Duodenal mucosa (tissue), 2 donors: ENCODE measurements around the gene KIF6.

Source experiments
- H3K27ac ChIP-seq: one replicate; pipeline ENCODE4 v1.7.0; 2013; ENCODE audit warnings: low read depth, low read length
- H3K27me3 ChIP-seq, 2 donors: one replicate each; pipeline ENCODE4 v1.7.0; 2013; ENCODE audit warnings: low read length in 2 of 2, control low read depth in 1 of 2; ENCODE audit not compliant: insufficient read depth in 2 of 2, control insufficient read depth in 1 of 2
- H3K36me3 ChIP-seq, 2 donors: one replicate each; pipeline ENCODE4 v1.7.0; 2013; ENCODE audit warnings: low read length in 2 of 2, control low read depth in 1 of 2; ENCODE audit not compliant: insufficient read depth in 2 of 2, control insufficient read depth in 1 of 2
- H3K4me1 ChIP-seq, 2 donors: one replicate each; pipeline ENCODE4 v1.7.0; 2013; ENCODE audit warnings: low read length in 2 of 2, control low read depth in 1 of 2; ENCODE audit not compliant: insufficient read depth in 2 of 2, control insufficient read depth in 1 of 2
- H3K4me3 ChIP-seq, 2 donors: one replicate each; pipeline ENCODE4 v1.7.0; 2013; ENCODE audit warnings: low read length in 2 of 2, low read depth in 1 of 2
- H3K9ac ChIP-seq, 2 donors: one replicate each; pipeline ENCODE4 v1.7.0; 2013; ENCODE audit warnings: low read length in 2 of 2, low read depth in 1 of 2
- H3K9me3 ChIP-seq, 2 donors: one replicate each; pipeline ENCODE4 v1.7.0; 2013; ENCODE audit warnings: low read length in 2 of 2, control low read depth in 1 of 2; ENCODE audit not compliant: control insufficient read depth in 1 of 2

Gene KIF6

DNA sequence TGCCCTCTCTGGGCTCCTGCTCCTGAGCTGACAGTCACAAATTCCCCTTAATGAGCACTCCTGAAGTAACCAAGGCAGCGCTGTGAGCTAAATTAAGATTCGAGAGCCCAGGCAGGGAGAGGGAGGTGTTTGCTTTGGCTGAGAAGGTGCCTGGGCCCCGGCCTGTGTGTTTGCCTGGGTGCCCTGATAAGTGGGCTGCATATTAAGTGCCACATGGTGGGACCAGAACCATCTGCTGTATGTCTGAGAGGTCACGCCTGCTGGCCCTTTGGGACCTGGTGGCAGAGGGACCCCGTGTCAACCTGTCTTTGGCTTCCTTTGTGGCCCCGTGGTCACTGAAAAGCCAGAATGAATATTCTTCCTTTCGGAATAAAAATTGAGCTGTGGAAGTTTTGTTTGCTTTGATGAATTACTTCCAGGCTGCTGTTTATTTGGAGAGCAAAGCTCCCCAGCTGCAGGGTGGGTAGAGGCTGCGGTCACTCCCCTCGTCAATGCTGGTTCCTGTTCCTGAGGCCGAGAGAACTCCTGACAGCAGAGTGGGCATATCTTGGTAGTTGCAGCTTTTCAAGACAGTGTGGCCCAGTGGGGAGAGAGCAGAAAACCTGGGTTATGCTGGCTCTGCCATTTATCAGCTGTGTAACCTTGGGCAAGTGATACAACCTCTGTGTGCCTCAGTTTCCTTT, 385.2 kb downstream of the KIF6 start:
- no peak overlapping the region for H3K9ac ChIP-seq
- H3K4me1 ChIP-seq = peaks cover 18 to 22% of the 10 kb centered on the region in 2 donors
- H3K9me3 ChIP-seq = no peaks in the 10 kb centered on the region
- no peaks in the 10 kb centered on the region for H3K36me3 ChIP-seq
- H3K4me3 ChIP-seq = no peak overlapping the region
- no peak overlapping the region for H3K27ac ChIP-seq
- peaks cover 0 to 3% of the 10 kb centered on the region in 2 donors for H3K27me3 ChIP-seq

DNA sequence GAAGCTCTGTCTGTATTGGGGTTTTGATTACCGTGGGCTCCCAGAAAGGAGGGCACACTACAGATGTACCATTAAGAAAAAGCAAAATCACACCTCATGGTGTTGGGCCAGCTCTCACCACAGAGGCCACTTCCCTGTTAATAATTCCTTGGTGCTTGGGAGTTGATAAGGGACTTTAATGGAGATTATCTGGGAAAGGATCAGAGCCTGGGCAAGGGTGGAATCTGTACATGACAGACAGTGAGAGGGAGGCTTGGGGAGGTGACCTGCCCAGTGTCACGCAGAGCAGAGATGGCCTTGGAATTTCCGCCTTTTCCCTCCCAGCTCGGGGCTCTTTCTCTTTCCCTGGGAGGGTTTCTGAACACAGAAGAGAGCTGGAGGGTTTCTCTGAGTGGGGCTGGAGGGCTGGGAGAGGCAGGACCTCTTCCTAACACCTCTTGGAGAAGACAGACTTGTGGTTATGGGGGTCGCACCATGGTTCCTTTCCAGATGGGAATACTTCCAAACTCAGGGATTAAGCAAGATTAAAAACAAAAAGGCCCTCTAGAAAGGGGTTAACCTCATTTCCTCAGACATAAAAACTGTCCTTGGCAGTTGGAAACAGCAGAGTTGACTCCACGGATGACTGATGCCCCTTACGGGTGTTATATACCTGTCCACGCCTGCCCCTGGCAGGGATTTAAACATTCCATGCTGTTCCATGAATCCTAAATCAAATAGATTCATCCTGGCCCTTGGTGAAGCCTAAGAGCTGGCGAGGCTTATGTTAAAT, 385.9 kb downstream of the KIF6 start:
- H3K27ac ChIP-seq = no peak overlapping the region
- H3K9ac ChIP-seq = no peak overlapping the region
- no peak overlapping the region for H3K4me3 ChIP-seq
- no peaks in the 10 kb centered on the region for H3K36me3 ChIP-seq
- H3K4me1 ChIP-seq = peaks cover 18 to 22% of the 10 kb centered on the region in 2 donors
- H3K9me3 ChIP-seq = no peaks in the 10 kb centered on the region
- peaks cover 0 to 3% of the 10 kb centered on the region in 2 donors for H3K27me3 ChIP-seq

DNA sequence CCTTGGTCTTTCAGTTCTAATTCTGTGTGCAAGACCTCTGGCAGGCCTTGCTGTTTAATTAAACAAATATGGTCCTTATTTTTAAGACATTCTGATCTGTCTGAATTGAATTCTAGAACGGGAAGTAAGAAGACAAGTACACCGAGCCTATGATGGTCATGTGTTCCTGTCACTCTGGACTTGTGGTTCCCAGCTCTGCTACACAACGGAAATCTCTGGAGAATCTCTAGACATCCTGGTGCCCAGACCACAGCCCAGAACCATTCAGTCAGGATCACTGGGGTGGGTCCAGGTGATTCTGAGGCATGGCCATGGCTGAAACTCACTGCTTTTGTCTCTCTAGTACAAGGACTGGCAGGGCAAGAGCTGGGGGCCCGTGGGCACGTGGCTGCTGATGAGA, 386.8 kb downstream of the KIF6 start:
- H3K36me3 ChIP-seq = no peaks in the 10 kb centered on the region
- no peaks in the 10 kb centered on the region for H3K9me3 ChIP-seq
- no peak overlapping the region for H3K9ac ChIP-seq
- H3K27ac ChIP-seq = no peak overlapping the region
- peaks cover 0 to 3% of the 10 kb centered on the region in 2 donors for H3K27me3 ChIP-seq
- H3K4me1 ChIP-seq = peaks cover 16 to 20% of the 10 kb centered on the region in 2 donors
- H3K4me3 ChIP-seq = no peak overlapping the region

DNA sequence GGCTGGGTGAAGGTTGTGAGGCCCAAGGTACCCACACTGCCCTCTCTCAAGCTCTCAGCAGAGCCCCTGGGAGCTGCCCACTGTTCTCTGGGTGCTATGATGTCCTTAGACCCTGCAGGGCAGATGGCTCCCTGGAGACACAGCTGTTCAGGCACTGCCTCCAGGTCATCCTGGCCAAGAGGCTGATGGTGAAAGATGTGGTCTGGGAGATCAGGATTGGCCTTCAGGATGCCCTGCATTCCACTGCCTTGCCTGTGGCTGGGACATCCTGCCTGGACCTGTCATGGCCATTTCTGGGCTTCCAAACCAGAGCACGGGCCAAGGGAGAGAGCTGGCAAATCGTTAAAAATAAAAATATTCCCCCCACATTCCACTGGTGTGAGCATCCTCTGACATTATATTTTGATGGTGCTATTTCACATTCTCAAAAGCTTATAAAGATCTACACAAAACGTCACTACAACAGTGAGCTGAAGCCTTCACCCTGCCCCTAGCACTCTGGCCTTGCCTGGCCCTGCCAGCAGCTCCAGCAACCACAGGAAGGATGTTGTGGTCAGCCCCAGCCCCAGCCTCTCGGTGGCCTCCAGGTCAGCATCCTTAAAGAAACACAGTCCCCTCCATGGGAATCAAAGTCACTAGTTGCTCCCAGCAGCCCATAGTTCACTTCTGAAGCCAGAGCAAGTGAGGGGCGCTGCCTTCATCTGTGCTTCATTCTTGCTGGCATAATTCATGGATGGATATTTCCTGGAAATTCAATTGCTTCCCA, 389.2 kb downstream of the KIF6 start:
- H3K9me3 ChIP-seq = no peaks in the 10 kb centered on the region
- no peak overlapping the region for H3K4me3 ChIP-seq
- no peak overlapping the region for H3K27ac ChIP-seq
- no peak overlapping the region for H3K9ac ChIP-seq
- H3K36me3 ChIP-seq = no peaks in the 10 kb centered on the region
- H3K4me1 ChIP-seq = peaks cover 10 to 15% of the 10 kb centered on the region in 2 donors
- H3K27me3 ChIP-seq = peaks cover 0 to 3% of the 10 kb centered on the region in 2 donors

DNA sequence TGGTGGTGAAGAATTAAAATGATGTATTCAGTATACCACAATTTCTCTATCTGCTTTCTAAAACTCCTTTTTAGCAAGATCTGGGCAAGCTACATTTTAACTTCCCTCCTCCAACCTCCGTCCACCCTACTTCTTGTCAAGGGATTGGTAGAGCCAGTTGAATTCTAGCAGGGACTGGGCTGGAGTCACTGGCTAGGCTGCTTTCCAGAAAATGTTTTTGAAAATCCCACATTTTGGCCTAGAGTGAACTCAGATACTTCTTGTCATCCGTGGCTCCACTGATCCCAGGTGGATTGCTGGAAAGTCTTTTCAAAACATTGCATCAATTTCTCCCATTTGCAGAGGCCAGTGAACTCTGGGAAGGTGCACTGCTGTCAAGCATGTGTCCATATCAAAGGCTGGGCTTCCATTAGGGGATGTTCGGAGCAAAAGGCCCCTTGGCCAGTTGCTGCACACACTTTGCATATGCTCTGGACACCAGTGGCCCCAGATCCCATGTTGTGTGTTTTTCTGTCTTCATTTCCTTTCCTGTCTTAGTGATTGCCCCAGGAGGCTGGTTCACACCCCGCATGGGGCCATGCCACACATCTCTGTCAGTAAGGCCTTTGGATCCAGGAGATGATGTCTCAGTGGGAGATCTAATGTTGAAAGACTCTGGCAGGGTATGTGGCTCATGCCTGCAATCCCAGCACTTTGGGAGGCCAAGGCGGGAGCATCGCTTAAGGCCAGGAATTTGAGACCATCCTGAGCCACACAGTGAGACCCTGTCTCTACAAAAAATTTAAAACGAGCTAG, 391.4 kb downstream of the KIF6 start:
- Histone ChIP-seq H3K27me3 (no peaks in the 10 kb centered on the region), H3K9me3 (no peaks in the 10 kb centered on the region), H3K4me3 (no peak overlapping the region), H3K36me3 (no peaks in the 10 kb centered on the region), H3K9ac (no peak overlapping the region), H3K27ac (no peak overlapping the region), H3K4me1 (peaks cover 9 to 10% of the 10 kb centered on the region in 2 donors)

DNA sequence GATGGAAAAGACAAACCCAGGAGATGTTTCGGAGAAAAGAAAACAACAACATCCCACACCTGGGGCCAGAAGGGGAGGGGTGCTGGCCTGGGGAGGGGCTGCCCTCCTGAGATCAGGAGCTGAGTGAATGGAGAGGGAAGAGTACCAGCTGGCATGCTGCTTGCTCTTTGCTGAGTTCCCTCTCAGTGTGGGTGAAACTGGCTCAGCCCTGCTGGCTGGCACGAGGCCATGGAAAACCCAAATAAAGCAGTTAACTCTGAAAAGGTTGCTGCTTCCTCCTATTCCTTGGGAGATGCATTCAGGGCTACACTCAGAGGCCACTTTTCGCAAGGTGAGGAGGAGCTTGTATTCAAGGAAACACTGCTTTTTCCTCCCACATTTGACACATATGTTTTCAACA, 394.7 kb downstream of the KIF6 start:
- no peak overlapping the region for H3K4me3 ChIP-seq
- no peaks in the 10 kb centered on the region for H3K36me3 ChIP-seq
- peaks cover 0 to 5% of the 10 kb centered on the region in 2 donors for H3K27me3 ChIP-seq
- H3K4me1 ChIP-seq = no peaks in the 10 kb centered on the region
- no peak overlapping the region for H3K27ac ChIP-seq
- H3K9ac ChIP-seq = no peak overlapping the region
- no peaks in the 10 kb centered on the region for H3K9me3 ChIP-seq

DNA sequence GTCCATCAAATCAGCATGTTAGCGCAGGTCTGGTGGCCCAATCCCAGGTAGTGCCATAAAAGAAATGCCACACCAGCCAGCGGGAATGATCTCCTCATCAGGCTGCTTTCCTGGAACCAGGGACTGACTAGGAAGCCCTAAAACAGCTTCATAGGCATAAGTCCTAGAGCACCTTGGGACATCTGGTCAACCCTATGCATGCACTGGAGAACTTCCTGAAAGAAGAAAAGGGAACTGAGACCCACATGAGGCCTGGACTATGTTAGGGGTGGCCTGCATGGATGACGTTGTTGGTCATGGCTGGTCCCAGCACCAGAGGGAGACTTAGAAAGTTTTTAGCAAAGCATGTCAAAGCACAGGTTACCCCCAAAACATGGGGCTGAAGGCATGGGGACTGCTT, 395.2 kb downstream of the KIF6 start:
- Histone ChIP-seq H3K27me3 (peaks cover 0 to 5% of the 10 kb centered on the region in 2 donors), H3K9ac (no peak overlapping the region), H3K4me3 (no peak overlapping the region), H3K9me3 (no peaks in the 10 kb centered on the region), H3K4me1 (no peaks in the 10 kb centered on the region), H3K27ac (no peak overlapping the region), H3K36me3 (no peaks in the 10 kb centered on the region)

DNA sequence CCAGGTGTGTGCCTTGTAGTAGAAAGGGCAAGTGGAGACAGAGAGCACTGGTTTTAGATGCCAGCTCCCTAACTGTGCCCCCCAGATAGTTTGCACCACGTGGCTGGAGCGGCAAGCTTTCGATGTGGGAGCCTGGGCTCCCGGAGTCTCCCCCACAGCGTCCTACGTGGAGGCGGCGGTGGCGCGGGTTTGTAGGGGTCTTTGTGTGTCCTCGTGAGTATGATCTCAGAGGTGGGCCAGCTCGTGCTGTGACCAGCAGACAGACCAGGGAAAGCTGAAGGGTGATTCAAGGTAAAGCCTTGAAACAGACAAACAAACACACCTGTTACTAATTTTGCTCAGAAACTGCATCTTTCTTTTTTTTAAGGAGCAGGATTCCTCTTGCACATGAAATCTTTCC, 397.1 kb downstream of the KIF6 start:
- Histone ChIP-seq H3K9me3 (no peaks in the 10 kb centered on the region), H3K27me3 (peaks cover 0 to 5% of the 10 kb centered on the region in 2 donors), H3K9ac (no peak overlapping the region), H3K4me3 (no peak overlapping the region), H3K36me3 (no peaks in the 10 kb centered on the region), H3K27ac (no peak overlapping the region), H3K4me1 (no peaks in the 10 kb centered on the region)

DNA sequence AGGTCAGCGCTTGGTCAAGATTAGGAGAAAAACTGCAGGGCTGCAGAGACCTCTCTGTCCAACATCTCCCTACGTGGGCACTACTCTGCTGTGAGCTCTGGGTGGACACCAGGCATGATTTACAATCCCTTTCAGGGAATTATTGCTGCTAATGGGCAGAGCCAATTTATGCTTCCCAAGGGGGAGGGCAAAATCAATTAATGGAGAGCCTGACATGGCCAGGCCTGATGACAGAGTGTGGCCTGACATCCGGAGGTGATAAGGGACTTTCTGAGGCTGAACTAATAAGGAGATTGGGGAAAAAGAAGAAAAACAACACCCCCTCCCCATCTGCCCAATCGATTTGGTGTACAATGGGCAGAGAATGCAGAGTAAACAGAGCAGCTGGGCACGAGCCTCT, 397.7 kb downstream of the KIF6 start:
- Histone ChIP-seq H3K27ac (no peak overlapping the region), H3K27me3 (peaks cover 0 to 5% of the 10 kb centered on the region in 2 donors), H3K4me1 (no peaks in the 10 kb centered on the region), H3K4me3 (no peak overlapping the region), H3K9ac (no peak overlapping the region), H3K9me3 (no peaks in the 10 kb centered on the region), H3K36me3 (no peaks in the 10 kb centered on the region)
